GM21515 (cell line): ENCODE data around the gene RTN4.

Experiments used
- ATAC-seq: cut with Tn5 transposase; IDR thresholded peaks from one replicate; pipeline ENCODE4 v1.9.1; 2021; ENCODE audit not compliant: unreplicated experiment

RTN4 gene

GRCh38 chr2:54928719-54929118 is 121.5 kb downstream of the RTN4 start:
- ATAC-seq, result no peak

- no peak for ATAC-seq
Measured at GRCh38 chr2:54927751-54928615, 122.3 kb downstream of the RTN4 start.

GRCh38 chr2:54927085-54927750 is 123.0 kb downstream of the RTN4 start:
- ATAC-seq, result no peak

- no peak for ATAC-seq
Measured at GRCh38 chr2:54925022-54925421, 125.2 kb downstream of the RTN4 start.

GRCh38 chr2:54924121-54924520 is 126.1 kb downstream of the RTN4 start:
- no peak for ATAC-seq
